Right lobe of liver (tissue), 4 donors: ENCODE data around the gene NSDHL.
"Not testable (repeated sequence)": the region's sequence is repeated elsewhere in the genome, so short reads cannot be mapped to it uniquely, and the experiment has no call there.

ENCODE experiments used
- CTCF ChIP-seq, 4 donors: fragments of 200-600 bp in 3 of 4; fragments of 450-650 bp in 1 of 4; IDR thresholded peaks; one replicate each; pipeline versions ENCODE4 v1.5.1 to v1.8.0; 2016 to 2022; ENCODE audit warnings: antibody characterized with exemption in 4 of 4, mild to moderate bottlenecking in 2 of 4
- POLR2A ChIP-seq: fragments of 450-650 bp; IDR thresholded peaks from one replicate; pipeline ENCODE4 v1.6.1; 2017; ENCODE audit warnings: antibody characterized with exemption, mild to moderate bottlenecking
- donor health status: DM: no; HTN: no; CAD: no.
- donor health status: DM: no; HTN: no; CAD: no.
- donor health status: DM: no; HTN: yes; CAD: no.

- not testable (repeated sequence) for TF ChIP-seq CTCF (IDR thresholded peaks at IDR 0.05); POLR2A
These were observed 4.6 kb downstream of the NSDHL start for GRCh38 chrX:152835470-152835869.
